ENCODE data around the gene NTRK3. TPM values are rescaled to one million over a fixed set of nuclear protein-coding genes. Genes with fewer than 3 reads are reported as not detected.

Gene NTRK3
- total and polyA plus RNA-seq, 4 donors = 0.21 to 2.9 (median 0.32) TPM

- H3K27ac ChIP-seq (ENCODE audit: low read depth in 1 of 2, low read length in 2 of 2) = no peak overlapping the region
- H3K27me3 ChIP-seq (ENCODE audit: control insufficient read depth in 4 of 4, insufficient read depth in 4 of 4, low read length in 3 of 4) = peaks cover 0 to 7% (median 2%) of the 10 kb centered on the region in 4 donors
- no peaks in the 10 kb centered on the region for H3K36me3 ChIP-seq (ENCODE audit: control insufficient read depth in 4 of 4, insufficient read depth in 3 of 4, low read depth in 1 of 4, low read length in 3 of 4)
- no peak overlapping the region for H3K4me3 ChIP-seq (ENCODE audit: low read depth in 1 of 3, low read length in 3 of 3)
- no peak for DNase-seq (ENCODE audit: low spot score)
- H3K9me3 ChIP-seq (ENCODE audit: control insufficient read depth in 4 of 4, low read length in 3 of 4) = no peaks in the 10 kb centered on the region
- WGBS = 91% methylated on average over 6 of the region's 6 CpGs
- TF ChIP-seq GABPA (IDR thresholded peaks at IDR 0.05 in 1 of 2, conservative IDR thresholded peaks at IDR 0.05 in 1 of 2) (no peak), ZBTB33 (IDR thresholded peaks at IDR 0.05) (no peak), NR2F2 (IDR thresholded peaks at IDR 0.05) (no peak), RXRA (IDR thresholded peaks at IDR 0.05) (no peak), JUND (IDR thresholded peaks at IDR 0.05) (no peak), TAF1 (conservative IDR thresholded peaks at IDR 0.05) (no peak), FOXA2 (IDR thresholded peaks at IDR 0.05) (no peak), YY1 (IDR thresholded peaks at IDR 0.05) (no peak), EGR1 (IDR thresholded peaks at IDR 0.05; ENCODE audit: low read depth in 2 of 2) (no peak), FOXA1 (IDR thresholded peaks at IDR 0.05) (no peak)
- TF ChIP-seq, protein P1, sequence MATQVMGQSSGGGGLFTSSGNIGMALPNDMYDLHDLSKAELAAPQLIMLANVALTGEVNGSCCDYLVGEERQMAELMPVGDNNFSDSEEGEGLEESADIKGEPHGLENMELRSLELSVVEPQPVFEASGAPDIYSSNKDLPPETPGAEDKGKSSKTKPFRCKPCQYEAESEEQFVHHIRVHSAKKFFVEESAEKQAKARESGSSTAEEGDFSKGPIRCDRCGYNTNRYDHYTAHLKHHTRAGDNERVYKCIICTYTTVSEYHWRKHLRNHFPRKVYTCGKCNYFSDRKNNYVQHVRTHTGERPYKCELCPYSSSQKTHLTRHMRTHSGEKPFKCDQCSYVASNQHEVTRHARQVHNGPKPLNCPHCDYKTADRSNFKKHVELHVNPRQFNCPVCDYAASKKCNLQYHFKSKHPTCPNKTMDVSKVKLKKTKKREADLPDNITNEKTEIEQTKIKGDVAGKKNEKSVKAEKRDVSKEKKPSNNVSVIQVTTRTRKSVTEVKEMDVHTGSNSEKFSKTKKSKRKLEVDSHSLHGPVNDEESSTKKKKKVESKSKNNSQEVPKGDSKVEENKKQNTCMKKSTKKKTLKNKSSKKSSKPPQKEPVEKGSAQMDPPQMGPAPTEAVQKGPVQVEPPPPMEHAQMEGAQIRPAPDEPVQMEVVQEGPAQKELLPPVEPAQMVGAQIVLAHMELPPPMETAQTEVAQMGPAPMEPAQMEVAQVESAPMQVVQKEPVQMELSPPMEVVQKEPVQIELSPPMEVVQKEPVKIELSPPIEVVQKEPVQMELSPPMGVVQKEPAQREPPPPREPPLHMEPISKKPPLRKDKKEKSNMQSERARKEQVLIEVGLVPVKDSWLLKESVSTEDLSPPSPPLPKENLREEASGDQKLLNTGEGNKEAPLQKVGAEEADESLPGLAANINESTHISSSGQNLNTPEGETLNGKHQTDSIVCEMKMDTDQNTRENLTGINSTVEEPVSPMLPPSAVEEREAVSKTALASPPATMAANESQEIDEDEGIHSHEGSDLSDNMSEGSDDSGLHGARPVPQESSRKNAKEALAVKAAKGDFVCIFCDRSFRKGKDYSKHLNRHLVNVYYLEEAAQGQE (IDR thresholded peaks at IDR 0.05) = no peak
- TF ChIP-seq, protein P2, sequence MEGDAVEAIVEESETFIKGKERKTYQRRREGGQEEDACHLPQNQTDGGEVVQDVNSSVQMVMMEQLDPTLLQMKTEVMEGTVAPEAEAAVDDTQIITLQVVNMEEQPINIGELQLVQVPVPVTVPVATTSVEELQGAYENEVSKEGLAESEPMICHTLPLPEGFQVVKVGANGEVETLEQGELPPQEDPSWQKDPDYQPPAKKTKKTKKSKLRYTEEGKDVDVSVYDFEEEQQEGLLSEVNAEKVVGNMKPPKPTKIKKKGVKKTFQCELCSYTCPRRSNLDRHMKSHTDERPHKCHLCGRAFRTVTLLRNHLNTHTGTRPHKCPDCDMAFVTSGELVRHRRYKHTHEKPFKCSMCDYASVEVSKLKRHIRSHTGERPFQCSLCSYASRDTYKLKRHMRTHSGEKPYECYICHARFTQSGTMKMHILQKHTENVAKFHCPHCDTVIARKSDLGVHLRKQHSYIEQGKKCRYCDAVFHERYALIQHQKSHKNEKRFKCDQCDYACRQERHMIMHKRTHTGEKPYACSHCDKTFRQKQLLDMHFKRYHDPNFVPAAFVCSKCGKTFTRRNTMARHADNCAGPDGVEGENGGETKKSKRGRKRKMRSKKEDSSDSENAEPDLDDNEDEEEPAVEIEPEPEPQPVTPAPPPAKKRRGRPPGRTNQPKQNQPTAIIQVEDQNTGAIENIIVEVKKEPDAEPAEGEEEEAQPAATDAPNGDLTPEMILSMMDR (IDR thresholded peaks at IDR 0.05; ENCODE audit: low read depth, low read length, missing input control) = no peak
- TF ChIP-seq, protein P3, sequence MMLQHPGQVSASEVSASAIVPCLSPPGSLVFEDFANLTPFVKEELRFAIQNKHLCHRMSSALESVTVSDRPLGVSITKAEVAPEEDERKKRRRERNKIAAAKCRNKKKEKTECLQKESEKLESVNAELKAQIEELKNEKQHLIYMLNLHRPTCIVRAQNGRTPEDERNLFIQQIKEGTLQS (IDR thresholded peaks at IDR 0.05) = no peak
- peaks cover 0 to 15% (median 9%) of the 10 kb centered on the region in 4 donors for H3K4me1 ChIP-seq (ENCODE audit: control insufficient read depth in 4 of 4, insufficient read depth in 4 of 4, low read length in 3 of 4)
- H3K9ac ChIP-seq (ENCODE audit: low read depth in 1 of 2, low read length in 2 of 2) = no peak overlapping the region
Measured at GRCh38 chr15:88249220-88249619, 7.3 kb downstream of the NTRK3 start.

- no peak for DNase-seq (ENCODE audit: low spot score)
- TF ChIP-seq, protein P2 (IDR thresholded peaks at IDR 0.05; ENCODE audit: low read depth, low read length, missing input control) = no peak
- TF ChIP-seq HNF4A (conservative IDR thresholded peaks at IDR 0.05) (peak; percentile 56 to 64), RXRA (IDR thresholded peaks at IDR 0.05) (peak; percentile 45 to 59), FOXA1 (IDR thresholded peaks at IDR 0.05) (no peak)
- Histone ChIP-seq H3K27ac (ENCODE audit: low read depth in 1 of 2, low read length in 2 of 2) (no peak overlapping the region), H3K36me3 (ENCODE audit: control insufficient read depth in 4 of 4, insufficient read depth in 3 of 4, low read depth in 1 of 4, low read length in 3 of 4) (no peaks in the 10 kb centered on the region), H3K27me3 (ENCODE audit: control insufficient read depth in 4 of 4, insufficient read depth in 4 of 4, low read length in 3 of 4) (peaks cover 0 to 4% (median 0%) of the 10 kb centered on the region in 4 donors), H3K9me3 (ENCODE audit: control insufficient read depth in 4 of 4, low read length in 3 of 4) (no peaks in the 10 kb centered on the region), H3K4me3 (ENCODE audit: low read depth in 1 of 3, low read length in 3 of 3) (no peak overlapping the region), H3K4me1 (ENCODE audit: control insufficient read depth in 4 of 4, insufficient read depth in 4 of 4, low read length in 3 of 4) (peaks cover 0 to 15% (median 9%) of the 10 kb centered on the region in 4 donors), H3K9ac (ENCODE audit: low read depth in 1 of 2, low read length in 2 of 2) (no peak overlapping the region)
- 37% methylated on average over 4 of the region's 4 CpGs for WGBS
Measured at GRCh38 chr15:88247914-88248313, 8.6 kb downstream of the NTRK3 start.
